Measurements from ENCODE around the gene ADD3. TPM values are rescaled to one million over a fixed set of nuclear protein-coding genes. Genes with fewer than 3 reads are reported as not detected.

ADD3 gene
- total RNA-seq, 1 donor from 2014 or later: 95.3 TPM

DNA sequence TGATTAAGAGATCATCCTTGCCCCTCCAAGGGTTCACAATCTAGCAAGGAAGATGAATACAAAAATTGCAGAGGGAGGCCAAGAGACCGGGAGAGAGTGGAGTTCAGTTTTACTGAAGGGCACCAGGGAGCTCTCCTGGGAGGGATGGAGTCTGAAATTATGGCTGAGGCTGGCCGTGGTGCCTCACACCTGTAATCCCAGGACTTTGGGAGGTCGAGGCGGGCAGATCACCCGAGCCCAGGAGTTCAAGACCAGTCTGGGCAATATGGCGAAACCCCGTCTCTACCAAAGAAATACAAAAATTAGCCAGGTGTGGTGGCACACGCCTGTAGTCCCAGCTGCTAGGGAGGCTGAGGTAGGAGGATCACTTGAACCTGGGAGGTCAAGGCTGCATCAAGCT is 148.3 kb downstream of the ADD3 start:
- peaks cover 62% of the 10 kb centered on the region for H3K4me1 Mint-ChIP-seq
- intact Hi-C loops (cut with micrococcal nuclease): loop anchor here (2.0 to 5.0 kb wide), 2 partner anchors 55 to 71 kb away; no protein-coding TSS in a partner anchor
- H3K4me3 Mint-ChIP-seq: no peak overlapping the region
- DNase-seq (no peak), ATAC-seq (ENCODE audit: low read depth) (no peak)
- H3K36me3 Mint-ChIP-seq (ENCODE audit: low read depth): no peaks in the 10 kb centered on the region
- TF ChIP-seq, protein P1, sequence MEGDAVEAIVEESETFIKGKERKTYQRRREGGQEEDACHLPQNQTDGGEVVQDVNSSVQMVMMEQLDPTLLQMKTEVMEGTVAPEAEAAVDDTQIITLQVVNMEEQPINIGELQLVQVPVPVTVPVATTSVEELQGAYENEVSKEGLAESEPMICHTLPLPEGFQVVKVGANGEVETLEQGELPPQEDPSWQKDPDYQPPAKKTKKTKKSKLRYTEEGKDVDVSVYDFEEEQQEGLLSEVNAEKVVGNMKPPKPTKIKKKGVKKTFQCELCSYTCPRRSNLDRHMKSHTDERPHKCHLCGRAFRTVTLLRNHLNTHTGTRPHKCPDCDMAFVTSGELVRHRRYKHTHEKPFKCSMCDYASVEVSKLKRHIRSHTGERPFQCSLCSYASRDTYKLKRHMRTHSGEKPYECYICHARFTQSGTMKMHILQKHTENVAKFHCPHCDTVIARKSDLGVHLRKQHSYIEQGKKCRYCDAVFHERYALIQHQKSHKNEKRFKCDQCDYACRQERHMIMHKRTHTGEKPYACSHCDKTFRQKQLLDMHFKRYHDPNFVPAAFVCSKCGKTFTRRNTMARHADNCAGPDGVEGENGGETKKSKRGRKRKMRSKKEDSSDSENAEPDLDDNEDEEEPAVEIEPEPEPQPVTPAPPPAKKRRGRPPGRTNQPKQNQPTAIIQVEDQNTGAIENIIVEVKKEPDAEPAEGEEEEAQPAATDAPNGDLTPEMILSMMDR (IDR thresholded peaks at IDR 0.05): no peak
- H3K27me3 Mint-ChIP-seq: peaks cover 25% of the 10 kb centered on the region
- H3K9me3 Mint-ChIP-seq: no peaks in the 10 kb centered on the region
- no peak overlapping the region for H3K27ac Mint-ChIP-seq
- ChIA-PET CTCF (interaction anchor here (1.1 to 1.5 kb wide), 2 partner anchors 66 to 123 kb away, joined by 3 to 4 read pairs; no protein-coding TSS in a partner anchor), POLR2A (interaction anchor here (0.6 to 1.2 kb wide), 3 partner anchors 13 to 55 kb away, joined by 9 to 13 read pairs (median 10); no protein-coding TSS in a partner anchor)

DNA sequence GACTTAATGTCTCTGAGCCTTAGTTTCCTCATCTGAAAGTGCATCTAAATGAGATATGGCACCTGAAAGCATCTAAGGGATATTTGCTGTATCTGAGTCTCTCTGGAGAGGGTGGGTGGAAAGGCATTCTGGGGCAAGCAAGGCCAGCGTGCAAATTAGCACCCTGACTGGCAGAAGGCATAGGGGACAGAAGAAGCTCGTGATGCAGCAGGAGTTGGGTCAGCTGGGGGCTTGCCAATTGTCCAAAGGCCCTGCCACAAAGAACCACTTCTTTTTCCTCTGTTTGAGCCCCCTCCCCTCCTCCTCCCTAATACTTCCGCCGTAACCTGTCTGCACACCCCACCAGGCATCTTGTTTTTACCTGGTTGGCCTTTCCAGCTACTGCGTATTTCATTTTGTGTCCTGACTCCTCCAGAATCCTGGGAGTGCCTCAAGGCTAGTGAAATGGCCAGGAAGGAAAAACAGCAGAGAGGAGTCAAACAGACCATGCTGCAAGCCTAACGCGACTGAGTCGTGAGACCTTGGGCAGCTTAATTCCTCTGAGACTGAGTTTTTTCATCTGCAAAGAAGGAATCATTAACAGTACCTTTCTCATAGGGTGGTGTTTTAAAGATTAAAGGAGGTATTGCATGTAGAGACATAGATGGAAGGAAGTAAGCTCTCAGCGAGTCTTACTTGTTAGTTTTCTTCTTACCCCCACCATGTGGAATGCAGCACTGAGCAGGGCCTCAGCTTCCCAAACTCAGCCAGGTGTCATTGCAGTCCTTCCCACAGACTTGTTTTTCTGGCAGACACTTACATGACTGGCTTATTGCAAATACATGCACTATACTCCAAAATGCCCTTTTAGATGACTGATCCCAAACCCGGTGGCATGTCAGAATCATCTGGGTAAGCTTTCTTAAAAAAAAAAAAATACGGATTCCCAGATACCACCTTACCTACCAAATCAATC is 150.5 kb downstream of the ADD3 start:
- Mint-ChIP-seq H3K4me1 (peaks cover 45% of the 10 kb centered on the region), H3K27ac (no peak overlapping the region)

DNA sequence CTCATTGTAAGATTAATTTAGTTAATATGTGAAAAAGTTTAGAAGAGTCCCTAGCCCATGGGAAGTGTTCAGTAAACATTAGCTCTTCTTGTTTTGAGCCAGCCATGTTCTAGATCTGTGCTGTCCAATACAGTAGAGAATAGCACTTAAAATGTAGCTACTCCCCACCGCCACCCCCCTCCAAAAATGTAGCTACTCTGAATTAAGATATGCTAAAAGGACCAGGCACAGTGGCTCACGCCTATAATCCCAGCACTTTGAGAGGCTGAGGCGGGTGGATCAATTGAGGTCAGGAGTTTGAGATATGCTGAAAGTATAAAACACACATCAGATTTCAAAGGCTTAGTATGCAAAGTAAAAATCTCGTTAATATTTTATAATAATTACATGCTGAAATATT is 152.3 kb downstream of the ADD3 start:
- H3K27ac Mint-ChIP-seq: no peak overlapping the region
- CTCF ChIA-PET: no interaction called here
- peaks cover 18% of the 10 kb centered on the region for H3K27me3 Mint-ChIP-seq
- POLR2A ChIA-PET: no interaction called here
- TF ChIP-seq, protein P1 (IDR thresholded peaks at IDR 0.05): no peak
- intact Hi-C loops (cut with micrococcal nuclease): no loop called here
- H3K9me3 Mint-ChIP-seq: no peaks in the 10 kb centered on the region
- peaks cover 29% of the 10 kb centered on the region for H3K4me1 Mint-ChIP-seq
- DNase-seq (no peak), ATAC-seq (ENCODE audit: low read depth) (no peak)
- H3K4me3 Mint-ChIP-seq: no peak overlapping the region
- H3K36me3 Mint-ChIP-seq (ENCODE audit: low read depth): no peaks in the 10 kb centered on the region

More for the DNA sequence above, 150.5 kb downstream of the ADD3 start:
- H3K9me3 Mint-ChIP-seq: no peaks in the 10 kb centered on the region
- ChIA-PET POLR2A (no interaction called here), CTCF (interaction anchor here (0.7 to 0.9 kb wide), 2 partner anchors 20 to 550 kb away, joined by 4 read pairs; no protein-coding TSS in a partner anchor)
- TF ChIP-seq, protein P1 (IDR thresholded peaks at IDR 0.05): no peak
- no peaks in the 10 kb centered on the region for H3K36me3 Mint-ChIP-seq (ENCODE audit: low read depth)
- H3K27me3 Mint-ChIP-seq: peaks cover 19% of the 10 kb centered on the region
- ATAC-seq (ENCODE audit: low read depth): no peak
- intact Hi-C loops (cut with micrococcal nuclease): loop anchor here (5.0 kb wide), 1 partner anchor 69 kb away; no protein-coding TSS in a partner anchor
- no peak for DNase-seq
- no peak overlapping the region for H3K4me3 Mint-ChIP-seq

DNA sequence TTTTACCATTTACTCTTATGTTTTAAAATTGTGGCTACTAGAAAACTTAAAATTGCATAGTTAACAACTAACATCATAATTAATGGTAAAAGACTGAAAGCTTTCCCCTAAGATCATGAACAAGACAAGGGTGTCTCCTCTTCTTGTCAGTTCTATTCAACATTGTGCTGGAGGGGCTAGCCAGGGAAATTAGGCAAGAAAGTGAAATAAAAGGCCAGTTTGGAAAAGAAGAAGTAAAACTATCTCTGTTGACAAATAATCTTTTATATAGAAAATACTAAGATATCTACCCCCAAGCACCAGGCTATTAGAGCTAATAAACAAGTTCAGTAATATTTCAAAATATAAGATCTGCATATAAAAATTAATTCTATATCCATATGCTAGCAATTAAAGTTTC is 152.7 kb downstream of the ADD3 start:
- POLR2A ChIA-PET: no interaction called here
- CTCF ChIA-PET: no interaction called here
- peaks cover 26% of the 10 kb centered on the region for H3K4me1 Mint-ChIP-seq
- H3K27me3 Mint-ChIP-seq: peaks cover 20% of the 10 kb centered on the region
- TF ChIP-seq, protein P1 (IDR thresholded peaks at IDR 0.05): no peak
- DNase-seq (no peak), ATAC-seq (ENCODE audit: low read depth) (no peak)
- no peaks in the 10 kb centered on the region for H3K9me3 Mint-ChIP-seq
- no peak overlapping the region for H3K27ac Mint-ChIP-seq
- no peaks in the 10 kb centered on the region for H3K36me3 Mint-ChIP-seq (ENCODE audit: low read depth)
- H3K4me3 Mint-ChIP-seq: no peak overlapping the region
- intact Hi-C loops (cut with micrococcal nuclease): no loop called here

DNA sequence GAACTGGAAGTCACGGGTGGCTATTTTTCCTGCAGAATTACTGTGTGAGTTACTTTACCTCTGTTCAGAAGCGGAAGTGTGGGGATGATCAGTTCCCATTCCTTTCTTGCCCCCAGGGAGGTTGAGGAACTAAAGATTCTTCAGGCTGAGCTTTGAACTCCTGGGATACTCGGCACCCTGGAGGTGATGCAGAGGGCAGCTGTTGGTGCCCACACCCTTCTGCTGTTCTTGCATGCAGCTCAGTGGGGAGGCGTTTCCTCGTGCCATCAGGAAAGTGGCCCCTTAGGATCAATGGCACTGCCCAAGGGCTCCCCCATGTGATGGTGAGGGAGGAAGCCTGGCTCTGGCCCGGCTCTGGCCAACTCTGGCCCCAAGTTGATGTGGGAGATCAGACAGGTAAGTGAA is 155.0 kb downstream of the ADD3 start:
- peaks cover 6% of the 10 kb centered on the region for H3K4me1 Mint-ChIP-seq
- no peak overlapping the region for H3K27ac Mint-ChIP-seq
- H3K27me3 Mint-ChIP-seq: peaks cover 34% of the 10 kb centered on the region
- H3K9me3 Mint-ChIP-seq: no peaks in the 10 kb centered on the region
- intact Hi-C loops (cut with micrococcal nuclease): no loop called here
- POLR2A ChIA-PET: no interaction called here
- no peak overlapping the region for H3K4me3 Mint-ChIP-seq
- no peak for ATAC-seq (ENCODE audit: low read depth)
- TF ChIP-seq, protein P1 (IDR thresholded peaks at IDR 0.05): no peak
- no peak for DNase-seq
- CTCF ChIA-PET: no interaction called here
- no peaks in the 10 kb centered on the region for H3K36me3 Mint-ChIP-seq (ENCODE audit: low read depth)

All from activated B cell treated with CpG ODN at 0.5 μM for 24 hours (primary cell).